HuH-7.5 (cell line): Measurements from ENCODE around the gene KRT86.

Experiments
- DNase-seq: peaks from one replicate; pipeline ENCODE4 v3.0.0; 2011; ENCODE audit warnings: low spot score

KRT86 gene

GRCh38 chr12:52356762-52357580 is 82.5 kb downstream of the KRT86 start:
- no peak for DNase-seq
